Pancreas (tissue), 10 donors: Measurements from ENCODE around the gene ZNF587B. TPM values are rescaled to one million over a fixed set of nuclear protein-coding genes. Genes with fewer than 3 reads are reported as not detected.
A peak's percentile ranks its signal among the peaks of the same experiment; 100 is the strongest.
"Not testable (repeated sequence)": the region's sequence is repeated elsewhere in the genome, so short reads cannot be mapped to it uniquely, and the experiment has no call there.

Experiments
- ATAC-seq, 4 donors: fragments of 200-7000 bp; cut with Tn5 transposase; one replicate each; pipeline versions ENCODE4 v1.8.0 to v1.9.1; 2020; ENCODE audit warnings: mild to moderate bottlenecking in 4 of 4, moderate library complexity in 4 of 4
- DNase-seq, 6 donors: peaks; one replicate each; pipeline ENCODE4 v3.0.0-alpha.2; 2020
- FAIRE-seq: peaks from 2 replicates; lab custom pipeline; 2012; peaks lifted over from hg19 to GRCh38; lab: Jason Lieb, UNC
- H3K27ac ChIP-seq, 4 donors: fragments of 200-600 bp; sonication (generic); 1 replicate in 3 of 4; 2 replicates in 1 of 4; pipeline versions ENCODE4 v1.5.0 to v1.8.0; 2020
- H3K27me3 ChIP-seq, 4 donors: fragments of 200-600 bp; one replicate each; pipeline ENCODE4 v1.8.0; 2021
- H3K36me3 ChIP-seq, 3 donors: fragments of 200-600 bp; sonication (generic) in 1 of 3; one replicate each; pipeline versions ENCODE4 v1.5.0 to v1.8.0; 2020 to 2021
- H3K4me1 ChIP-seq, 3 donors: fragments of 200-600 bp; one replicate each; pipeline ENCODE4 v1.8.0; 2021
- H3K4me3 ChIP-seq, 4 donors: fragments of 200-600 bp; sonication (generic) in 2 of 4; one replicate each; pipeline versions ENCODE4 v1.5.0 to v1.8.0; 2020 to 2021
- H3K9me3 ChIP-seq, 4 donors: fragments of 200-600 bp; one replicate each; pipeline ENCODE4 v1.8.0; 2021
- WGBS, 2 donors: extraction: QIAGEN DNeasy Blood & Tissue Kit; methylation state at CpG; one replicate each; pipeline ENCODE4 v1.1.7; 2013; 5-methylcytosine and 5-hydroxymethylcytosine counted together
- intact Hi-C, 3 donors: fragments of 100-400 bp; cut with DNase I; formaldehyde crosslinking; loops; one replicate each; pipeline versions ENCODE4 v1.11.1 to v1.14.2; 2022
- polyA plus RNA-seq, 2 donors: library from polyadenylated mRNA; stranded (reverse); fragments of 200-250 nt; gene quantifications; one replicate each; pipeline ENCODE4 v1.2.3, GENCODE V29; 2013
- total RNA-seq, 6 donors: library from RNA; stranded (reverse); fragmentation: NEBNext Ultra II Directional in 4 of 6; extraction: Animal tissue kit (Norgen Biotek cat#: 25700) in 4 of 6; gene quantifications; one replicate each; pipeline versions ENCODE4 v1.2.1 to v1.2.4, GENCODE V29; 2021 to 2023
- TF ChIP-seq, protein P1 (sequence below), 4 donors: fragments of 200-600 bp; sonication (generic) in 3 of 4; IDR thresholded peaks; one replicate each; pipeline versions ENCODE4 v1.5.0 to v1.8.0; 2021; ENCODE audit warnings: antibody characterized with exemption in 4 of 4
- donor health status: healthy with polysubstance abuse.
- donor health status: DM: no; HTN: no; CAD: no; lungs with moderate emphysema.
- donor health status: DM: no; HTN: no; CAD: no.
- donor health status: control.
- donor health status: control.
- donor health status: Bipolar disorder and iron deficiency.
- donor health status: DM: yes; HTN: yes; CAD: no.
- donor health status: DM: no; HTN: no; CAD: no.
- donor health status: DM: no; HTN: no; CAD: no.
- donor health status: DM: yes; HTN: yes; CAD: no.

Gene ZNF587B
- total and polyA plus RNA-seq, 8 donors, result 4.4 to 10.3 (median 8.5) TPM

DNA sequence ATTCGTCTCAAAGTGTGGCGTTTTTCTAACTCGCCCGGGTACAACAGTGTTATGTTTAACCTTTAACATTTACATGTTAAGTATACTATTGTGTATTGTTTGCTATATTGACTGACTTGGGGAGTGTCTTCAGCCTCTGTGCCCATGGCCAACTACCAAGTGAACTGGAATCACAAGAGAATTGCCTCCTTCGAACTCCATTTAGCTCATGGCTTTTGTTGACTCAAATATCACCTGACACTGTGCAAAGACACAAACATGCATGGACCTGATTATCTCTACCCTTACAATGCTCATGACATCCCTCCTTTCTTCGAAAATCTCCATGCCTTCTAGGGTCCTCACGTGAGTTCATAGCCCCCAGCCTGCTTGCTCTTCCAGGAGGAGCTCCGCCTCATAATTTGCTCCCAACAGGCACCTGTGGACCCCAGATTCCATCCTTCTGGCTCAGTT, 58.0 kb downstream of the ZNF587B start:
- DNase-seq, result no peak
- no peak for FAIRE-seq
- no peaks in the 10 kb centered on the region for H3K9me3 ChIP-seq

GRCh38 chr19:57888560-57889231, 58.6 kb downstream of the ZNF587B start, which contains the start of gene ZNF814:
Gene ZNF814, minus strand, starts transcription at chr19:57889037. Its CDS starts 235 bp downstream, at chr19:57888802.
- DNase-seq, result peak; percentile 56 to 71 (median 65)
- 5 to 8% methylated on average over 43 of the region's 43 CpGs for WGBS, 2 donors
- no peak for FAIRE-seq
- H3K27me3 ChIP-seq, result no peaks in the 10 kb centered on the region
- H3K9me3 ChIP-seq, result no peaks in the 10 kb centered on the region
- peak within 1 kb of the TSS; percentile 29 to 45 (median 34) for H3K4me3 ChIP-seq
- intact Hi-C loops, result no loop called here
- no peaks in the 10 kb centered on the region for H3K36me3 ChIP-seq
- H3K27ac ChIP-seq, result peak within 1 kb of the TSS in 2 of 4 donors; percentile 7 to 32
- peak; percentile 84 to 97 (median 92) for ATAC-seq
- TF ChIP-seq, protein P1, sequence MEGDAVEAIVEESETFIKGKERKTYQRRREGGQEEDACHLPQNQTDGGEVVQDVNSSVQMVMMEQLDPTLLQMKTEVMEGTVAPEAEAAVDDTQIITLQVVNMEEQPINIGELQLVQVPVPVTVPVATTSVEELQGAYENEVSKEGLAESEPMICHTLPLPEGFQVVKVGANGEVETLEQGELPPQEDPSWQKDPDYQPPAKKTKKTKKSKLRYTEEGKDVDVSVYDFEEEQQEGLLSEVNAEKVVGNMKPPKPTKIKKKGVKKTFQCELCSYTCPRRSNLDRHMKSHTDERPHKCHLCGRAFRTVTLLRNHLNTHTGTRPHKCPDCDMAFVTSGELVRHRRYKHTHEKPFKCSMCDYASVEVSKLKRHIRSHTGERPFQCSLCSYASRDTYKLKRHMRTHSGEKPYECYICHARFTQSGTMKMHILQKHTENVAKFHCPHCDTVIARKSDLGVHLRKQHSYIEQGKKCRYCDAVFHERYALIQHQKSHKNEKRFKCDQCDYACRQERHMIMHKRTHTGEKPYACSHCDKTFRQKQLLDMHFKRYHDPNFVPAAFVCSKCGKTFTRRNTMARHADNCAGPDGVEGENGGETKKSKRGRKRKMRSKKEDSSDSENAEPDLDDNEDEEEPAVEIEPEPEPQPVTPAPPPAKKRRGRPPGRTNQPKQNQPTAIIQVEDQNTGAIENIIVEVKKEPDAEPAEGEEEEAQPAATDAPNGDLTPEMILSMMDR (IDR thresholded peaks at IDR 0.05), result peak in 2 of 4 donors; percentile 8 to 19
- H3K4me1 ChIP-seq, result no peaks in the 10 kb centered on the region

More for the DNA sequence above, 58.0 kb downstream of the ZNF587B start:
- Histone ChIP-seq H3K27ac (peak overlapping the region in 2 of 4 donors; percentile 7 to 32), H3K4me3 (peak overlapping the region; percentile 29 to 45 (median 34)), H3K4me1 (no peaks in the 10 kb centered on the region), H3K36me3 (no peaks in the 10 kb centered on the region), H3K27me3 (no peaks in the 10 kb centered on the region)
- ATAC-seq, result peak in 2 of 4 donors; percentile 16
- WGBS, 2 donors, result 11 to 14% methylated on average over 8 of the region's 8 CpGs
- intact Hi-C loops, result no loop called here
- TF ChIP-seq, protein P1 (IDR thresholded peaks at IDR 0.05), result no peak

GRCh38 chr19:57890706-57891105, 60.6 kb downstream of the ZNF587B start:
- H3K4me3 ChIP-seq, DNase-seq, intact Hi-C loops, H3K27me3 ChIP-seq, H3K9me3 ChIP-seq, H3K27ac ChIP-seq, H3K36me3 ChIP-seq, H3K4me1 ChIP-seq, FAIRE-seq, ATAC-seq: not testable (repeated sequence)
- 43 to 46% methylated on average over 3 of the region's 3 CpGs for WGBS, 2 donors

Other genes starting within 250 kb of the ZNF587B start
- 1 to 10 TPM in 4 of 6 donors, under 1 TPM in 2; 0.63 to 2.8 (median 1.0) TPM for gene ZIK1, start 246.2 kb upstream of the ZNF587B start, total RNA-seq
- 1 to 10 TPM in 1 of 2 donors, under 1 TPM in 1; 0.87 to 3.0 TPM for gene ZIK1, start 246.2 kb upstream of the ZNF587B start, polyA plus RNA-seq
- gene ZNF530, start 230.4 kb upstream of the ZNF587B start, total RNA-seq, result 1 to 10 TPM in 3 of 6 donors, under 1 TPM in 3; 0.85 to 1.8 (median 1.1) TPM
- 1 to 10 TPM in 1 of 2 donors, under 1 TPM in 1; 0.76 to 2.3 TPM for gene ZNF530, start 230.4 kb upstream of the ZNF587B start, polyA plus RNA-seq
- 1 to 10 TPM; 4.5 to 9.8 (median 5.8) TPM for gene ZNF134, start 216.1 kb upstream of the ZNF587B start, total RNA-seq
- gene ZNF134, start 216.1 kb upstream of the ZNF587B start, polyA plus RNA-seq, result 1 to 10 TPM; 2.3 to 7.1 TPM
- 1 to 10 TPM; 2.1 to 8.6 (median 4.4) TPM for gene ZNF211, start 197.1 kb upstream of the ZNF587B start, total RNA-seq
- gene ZNF211, start 197.1 kb upstream of the ZNF587B start, polyA plus RNA-seq, result 10 to 100 TPM in 1 of 2 donors, 1 to 10 TPM in 1; 6.0 to 14.3 TPM
- under 1 TPM in 1 of 6 donors, not detected in 5; 0.09 TPM for gene ZSCAN4, start 161.4 kb upstream of the ZNF587B start, total RNA-seq
- under 1 TPM in 1 of 2 donors, not detected in 1; 0.05 TPM for gene ZSCAN4, start 161.4 kb upstream of the ZNF587B start, polyA plus RNA-seq
- gene ZNF551, start 148.3 kb upstream of the ZNF587B start, total RNA-seq, result 1 to 10 TPM; 2.2 to 3.2 (median 2.5) TPM
- gene ZNF551, start 148.3 kb upstream of the ZNF587B start, polyA plus RNA-seq, result 1 to 10 TPM; 1.1 to 1.5 TPM
- gene ZNF154, start 121.1 kb upstream of the ZNF587B start, total RNA-seq, result 1 to 10 TPM; 1.5 to 4.6 (median 2.3) TPM
- gene ZNF154, start 121.1 kb upstream of the ZNF587B start, polyA plus RNA-seq, result 1 to 10 TPM; 3.1 to 3.4 TPM
- gene ZNF671, start 102.7 kb upstream of the ZNF587B start, total RNA-seq, result 1 to 10 TPM; 1.7 to 5.8 (median 2.6) TPM
- 1 to 10 TPM; 3.5 to 8.3 TPM for gene ZNF671, start 102.7 kb upstream of the ZNF587B start, polyA plus RNA-seq
- gene ZNF776, start 83.5 kb upstream of the ZNF587B start, total RNA-seq, result 10 to 100 TPM in 1 of 6 donors, 1 to 10 TPM in 5; 2.9 to 10.8 (median 4.5) TPM
- gene ZNF776, start 83.5 kb upstream of the ZNF587B start, polyA plus RNA-seq, result 1 to 10 TPM; 2.9 to 6.3 TPM
- 10 to 100 TPM in 1 of 6 donors, 1 to 10 TPM in 5; 3.9 to 12.9 (median 5.3) TPM for gene ZNF586, start 60.6 kb upstream of the ZNF587B start, total RNA-seq
- 1 to 10 TPM; 3.0 to 4.3 TPM for gene ZNF586, start 60.6 kb upstream of the ZNF587B start, polyA plus RNA-seq
- 1 to 10 TPM; 3.4 to 5.8 (median 4.1) TPM for gene ZNF552, start 15.4 kb upstream of the ZNF587B start, total RNA-seq
- gene ZNF552, start 15.4 kb upstream of the ZNF587B start, polyA plus RNA-seq, result 1 to 10 TPM; 3.4 to 4.7 TPM
- gene ZNF587, start 19.6 kb downstream of the ZNF587B start, total RNA-seq, result 10 to 100 TPM; 12.2 to 29.5 (median 16.1) TPM
- 10 to 100 TPM in 1 of 2 donors, 1 to 10 TPM in 1; 9.3 to 28.2 TPM for gene ZNF587, start 19.6 kb downstream of the ZNF587B start, polyA plus RNA-seq
- 1 to 10 TPM; 3.7 to 7.7 (median 6.0) TPM for gene ZNF814, start 58.7 kb downstream of the ZNF587B start, total RNA-seq
- gene ZNF814, start 58.7 kb downstream of the ZNF587B start, polyA plus RNA-seq, result 10 to 100 TPM in 1 of 2 donors, 1 to 10 TPM in 1; 9.8 to 10.8 TPM
- 10 to 100 TPM in 1 of 6 donors, 1 to 10 TPM in 5; 4.8 to 15.3 (median 6.6) TPM for gene ZNF417, start 86.3 kb downstream of the ZNF587B start, total RNA-seq
- gene ZNF417, start 86.3 kb downstream of the ZNF587B start, polyA plus RNA-seq, result 1 to 10 TPM; 2.8 to 3.3 TPM
- 1 to 10 TPM; 2.6 to 6.3 (median 4.0) TPM for gene ZNF418, start 105.1 kb downstream of the ZNF587B start, total RNA-seq
- gene ZNF418, start 105.1 kb downstream of the ZNF587B start, polyA plus RNA-seq, result 1 to 10 TPM; 4.6 to 8.4 TPM
- 1 to 10 TPM; 1.9 to 2.6 (median 2.1) TPM for gene ZNF256, start 117.4 kb downstream of the ZNF587B start, total RNA-seq
- gene ZNF256, start 117.4 kb downstream of the ZNF587B start, polyA plus RNA-seq, result 1 to 10 TPM in 1 of 2 donors, under 1 TPM in 1; 0.95 to 2.5 TPM
- under 1 TPM in 5 of 6 donors, not detected in 1; 0.16 to 0.78 (median 0.42) TPM for gene C19orf18, start 144.2 kb downstream of the ZNF587B start, total RNA-seq
- gene C19orf18, start 144.2 kb downstream of the ZNF587B start, polyA plus RNA-seq, result 1 to 10 TPM; 2.5 to 7.9 TPM
- 1 to 10 TPM; 4.8 to 9.7 (median 6.3) TPM for gene ZNF606, start 172.5 kb downstream of the ZNF587B start, total RNA-seq
- gene ZNF606, start 172.5 kb downstream of the ZNF587B start, polyA plus RNA-seq, result 10 to 100 TPM; 10.9 to 12.2 TPM
- gene ZSCAN1, start 203.7 kb downstream of the ZNF587B start, total RNA-seq, result under 1 TPM in 5 of 6 donors, not detected in 1; 0.25 to 0.49 (median 0.32) TPM
- gene ZSCAN1, start 203.7 kb downstream of the ZNF587B start, polyA plus RNA-seq, result 1 to 10 TPM; 2.5 to 7.1 TPM
- gene ZNF135, start 229.0 kb downstream of the ZNF587B start, total RNA-seq, result 1 to 10 TPM; 1.1 to 5.0 (median 2.0) TPM
- 10 to 100 TPM in 1 of 2 donors, 1 to 10 TPM in 1; 8.5 to 11.6 TPM for gene ZNF135, start 229.0 kb downstream of the ZNF587B start, polyA plus RNA-seq